ENCODE results near the gene ARHGAP19.

Gene ARHGAP19

GRCh38 chr10:97321032-97321803 lies 28.8 kb upstream of the ARHGAP19 start:
- no peak for TF ChIP-seq CTCF (IDR thresholded peaks at IDR 0.05; ENCODE audit: low read depth, low read length, missing control alignments)
- no peak for DNase-seq (ENCODE audit: low read depth)
- in situ Hi-C loops (cut with HindIII; ENCODE audit: low sequenced_read_pairs): no loop called here
- H3K4me3 ChIP-seq (ENCODE audit: low read depth, low read length): no peak overlapping the region

GRCh38 chr10:97320480-97321031 lies 28.1 kb upstream of the ARHGAP19 start:
- no peak for DNase-seq (ENCODE audit: low read depth)

GRCh38 chr10:97319671-97320479 lies 27.4 kb upstream of the ARHGAP19 start:
- in situ Hi-C loops (cut with HindIII; ENCODE audit: low sequenced_read_pairs): no loop called here
- no peak for DNase-seq (ENCODE audit: low read depth)
- H3K4me3 ChIP-seq (ENCODE audit: low read depth, low read length): peak overlapping the region; percentile 54
- no peak for TF ChIP-seq CTCF (IDR thresholded peaks at IDR 0.05; ENCODE audit: low read depth, low read length, missing control alignments)

More at GRCh38 chr10:97320480-97321031, 28.1 kb upstream of the ARHGAP19 start:
- in situ Hi-C loops (cut with HindIII; ENCODE audit: low sequenced_read_pairs): no loop called here
- TF ChIP-seq CTCF (IDR thresholded peaks at IDR 0.05; ENCODE audit: low read depth, low read length, missing control alignments): no peak
- H3K4me3 ChIP-seq (ENCODE audit: low read depth, low read length): peak overlapping the region; percentile 54

- in situ Hi-C loops (cut with HindIII; ENCODE audit: low sequenced_read_pairs): no loop called here
- no peak for TF ChIP-seq CTCF (IDR thresholded peaks at IDR 0.05; ENCODE audit: low read depth, low read length, missing control alignments)
- peak; percentile 62 for DNase-seq (ENCODE audit: low read depth)
- peak within 1 kb of the TSS; percentile 54 for H3K4me3 ChIP-seq (ENCODE audit: low read depth, low read length)
These were observed 26.6 kb upstream of the ARHGAP19 start, which contains the start of gene FRAT1 for GRCh38 chr10:97318772-97319651. Gene FRAT1, plus strand, starts transcription at chr10:97319271. Its CDS starts 183 bp downstream, at chr10:97319454.

GRCh38 chr10:97314671-97315070 lies 22.2 kb upstream of the ARHGAP19 start:
- no peak overlapping the region for H3K4me3 ChIP-seq (ENCODE audit: low read depth, low read length)
- no peak for TF ChIP-seq CTCF (IDR thresholded peaks at IDR 0.05; ENCODE audit: low read depth, low read length, missing control alignments)
- DNase-seq (ENCODE audit: low read depth): no peak
- in situ Hi-C loops (cut with HindIII; ENCODE audit: low sequenced_read_pairs): no loop called here

- in situ Hi-C loops (cut with HindIII; ENCODE audit: low sequenced_read_pairs): no loop called here
- DNase-seq (ENCODE audit: low read depth): no peak
- no peak for TF ChIP-seq CTCF (IDR thresholded peaks at IDR 0.05; ENCODE audit: low read depth, low read length, missing control alignments)
- H3K4me3 ChIP-seq (ENCODE audit: low read depth, low read length): no peak overlapping the region
These were observed 20.5 kb upstream of the ARHGAP19 start for GRCh38 chr10:97312897-97313296.
